Keratinocyte (primary cell): Measurements from ENCODE around the gene SZRD1. TPM values are rescaled to one million over a fixed set of nuclear protein-coding genes. Genes with fewer than 3 reads are reported as not detected.

Source experiments
- DNase-seq: peaks from one replicate; pipeline ENCODE4 v3.0.0-alpha.2; 2011; ENCODE audit warnings: low read depth, missing footprints, low spot score
- FAIRE-seq: peaks from 2 replicates; lab custom pipeline; 2011; peaks lifted over from hg19 to GRCh38; lab: Jason Lieb, UNC
- H2AFZ ChIP-seq: 2 replicates; pipeline ENCODE4 v1.6.0; 2012; ENCODE audit warnings: low read length, control low read depth, inconsistent platforms; ENCODE audit not compliant: control insufficient read depth
- H3K27ac ChIP-seq: 2 replicates; pipeline ENCODE4 v1.5.1; 2011; ENCODE audit warnings: low read length; ENCODE audit not compliant: control insufficient read depth, insufficient read depth
- H3K27me3 ChIP-seq: 3 replicates; pipeline ENCODE4 v1.6.0; 2011; ENCODE audit warnings: low read length; ENCODE audit not compliant: control insufficient read depth, insufficient read depth; ENCODE audit errors: extremely low read depth
- H3K36me3 ChIP-seq, 2 experiments: 2 replicates in 1 of 2; 3 replicates in 1 of 2; pipeline ENCODE4 v1.5.1; 2011; ENCODE audit warnings: low read length in 2 of 2, mild to moderate bottlenecking in 1 of 2; ENCODE audit not compliant: control insufficient read depth in 2 of 2, insufficient read depth in 2 of 2; ENCODE audit errors: extremely low read depth in 1 of 2
- H3K4me1 ChIP-seq: 3 replicates; pipeline ENCODE4 v1.5.1; 2011; ENCODE audit warnings: low read length; ENCODE audit not compliant: control insufficient read depth, insufficient read depth; ENCODE audit errors: extremely low read depth
- H3K4me2 ChIP-seq: 3 replicates; pipeline ENCODE4 v1.6.0; 2011; ENCODE audit warnings: low read depth, low read length; ENCODE audit not compliant: control insufficient read depth, insufficient read depth; ENCODE audit errors: extremely low read depth
- H3K4me3 ChIP-seq, 3 experiments: fragments of 200-600 bp in 1 of 3; sonication (generic) in 1 of 3; 2 replicates in 2 of 3; 3 replicates in 1 of 3; pipeline ENCODE4 v1.5.1; 2011 to 2016; ENCODE audit warnings: low read length in 3 of 3, mild to moderate bottlenecking in 3 of 3, control low read depth in 2 of 3, inconsistent platforms in 1 of 3, low read depth in 1 of 3, mixed read lengths in 1 of 3, mixed run types in 1 of 3, moderate library complexity in 1 of 3; ENCODE audit not compliant: control insufficient read depth in 2 of 3, insufficient read depth in 2 of 3; ENCODE audit errors: extremely low read depth in 1 of 3
- H3K79me2 ChIP-seq: 2 replicates; pipeline ENCODE4 v1.6.0; 2012; ENCODE audit warnings: low read length; ENCODE audit not compliant: control insufficient read depth, insufficient read depth
- H3K9ac ChIP-seq: 3 replicates; pipeline ENCODE4 v1.6.0; 2011; ENCODE audit warnings: low read length; ENCODE audit not compliant: control insufficient read depth, insufficient read depth; ENCODE audit errors: extremely low read depth
- H3K9me1 ChIP-seq: 3 replicates; pipeline ENCODE4 v1.6.0; 2011; ENCODE audit warnings: low read length; ENCODE audit not compliant: control insufficient read depth, insufficient read depth; ENCODE audit errors: extremely low read depth
- H3K9me3 ChIP-seq: 2 replicates; pipeline ENCODE4 v1.5.1; 2012; ENCODE audit warnings: low read depth, low read length; ENCODE audit not compliant: control insufficient read depth
- H4K20me1 ChIP-seq: 3 replicates; pipeline ENCODE4 v1.6.0; 2011; ENCODE audit warnings: low read length; ENCODE audit not compliant: control insufficient read depth, insufficient read depth; ENCODE audit errors: extremely low read depth
- CTCF ChIP-seq, 3 experiments: IDR thresholded peaks in 1 of 3; conservative IDR thresholded peaks in 1 of 3; optimal IDR thresholded peaks in 1 of 3; 2 replicates in 2 of 3; 3 replicates in 1 of 3; pipeline versions ENCODE3 to v1.5.1; 2011; ENCODE audit warnings: low read length in 3 of 3, mild to moderate bottlenecking in 3 of 3, moderate library complexity in 2 of 3, control low read depth in 1 of 3, inconsistent platforms in 1 of 3; ENCODE audit not compliant: insufficient read depth in 2 of 3; ENCODE audit errors: extremely low read depth in 1 of 3
- EZH2 ChIP-seq: IDR thresholded peaks from one replicate; pipeline ENCODE4 v1.6.1; 2012; ENCODE audit warnings: inconsistent platforms, mild to moderate bottlenecking, low read length, moderate library complexity
- dilution Hi-C: fragments of 300-500 bp; cut with MboI; formaldehyde crosslinking; loops from one replicate; pipeline ENCODE4 v1.7.0; 2020; ENCODE audit warnings: low sequenced_read_pairs; ENCODE audit not compliant: extremely low pct_ligation_motif_present
- polyA plus RNA-seq, 5 experiments: library from polyadenylated mRNA; depleted of rRNA in 3 of 5; stranded (reverse) in 3 of 5; stranded (forward) in 1 of 5; unstranded in 1 of 5; fragments of >200 nt; gene quantifications; 1 replicate in 1 of 5; 2 replicates in 3 of 5; 3 replicates in 1 of 5; pipeline versions ENCODE4 v1.2.1 to v1.2.3, GENCODE V29; 2011 to 2012; ENCODE audit warnings: missing spikeins in 2 of 5, low read depth in 1 of 5, low replicate concordance in 1 of 5

SZRD1 gene
- polyA plus RNA-seq, 1 donor (not counting 4 experiments of a cell fraction or from before 2014, with no cell fraction given), result 68.7 TPM

DNA sequence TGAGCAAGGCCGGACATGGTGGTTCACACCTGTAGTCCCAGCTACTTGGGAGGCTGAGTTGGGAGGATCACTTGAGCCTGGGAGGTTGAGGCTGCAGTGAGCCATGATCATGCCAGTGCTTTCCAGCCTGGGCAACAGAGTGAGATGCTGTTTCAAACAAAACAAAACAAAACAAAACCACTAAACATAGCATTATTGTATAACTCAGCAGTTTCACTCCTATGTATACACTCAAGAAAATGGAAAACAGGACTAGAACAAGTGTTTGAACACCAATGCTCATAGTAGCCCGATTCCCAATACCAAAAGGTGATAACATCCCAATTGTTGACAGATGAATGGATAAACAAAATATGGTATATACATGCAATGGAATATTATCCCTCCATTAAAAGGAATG is 71.5 kb downstream of the SZRD1 start:
- H3K9me1 ChIP-seq, result no peaks in the 10 kb centered on the region
- H3K27ac ChIP-seq, result no peak overlapping the region
- peaks cover 3% of the 10 kb centered on the region for H3K4me1 ChIP-seq
- H3K9me3 ChIP-seq, result no peaks in the 10 kb centered on the region
- peaks cover 2 to 7% of the 10 kb centered on the region in 2 experiments for H3K36me3 ChIP-seq
- dilution Hi-C loops, result no loop called here
- FAIRE-seq, result no peak
- no peak overlapping the region for H3K9ac ChIP-seq
- no peak for DNase-seq
- H3K79me2 ChIP-seq, result peaks cover 31% of the 10 kb centered on the region
- H3K4me2 ChIP-seq, result no peak overlapping the region
- no peaks in the 10 kb centered on the region for H3K27me3 ChIP-seq
- H3K4me3 ChIP-seq, result no peak overlapping the region
- H2AFZ ChIP-seq, result no peak overlapping the region
- H4K20me1 ChIP-seq, result no peaks in the 10 kb centered on the region
- TF ChIP-seq EZH2, result no peak
- no peak for TF ChIP-seq CTCF (optimal IDR thresholded peaks at IDR 0.05 in 1 of 3, IDR thresholded peaks at IDR 0.05 in 1 of 3, conservative IDR thresholded peaks at IDR 0.05 in 1 of 3; ENCODE audit: extremely low read depth in 1 of 3, insufficient read depth in 2 of 3, low read length in 3 of 3)

DNA sequence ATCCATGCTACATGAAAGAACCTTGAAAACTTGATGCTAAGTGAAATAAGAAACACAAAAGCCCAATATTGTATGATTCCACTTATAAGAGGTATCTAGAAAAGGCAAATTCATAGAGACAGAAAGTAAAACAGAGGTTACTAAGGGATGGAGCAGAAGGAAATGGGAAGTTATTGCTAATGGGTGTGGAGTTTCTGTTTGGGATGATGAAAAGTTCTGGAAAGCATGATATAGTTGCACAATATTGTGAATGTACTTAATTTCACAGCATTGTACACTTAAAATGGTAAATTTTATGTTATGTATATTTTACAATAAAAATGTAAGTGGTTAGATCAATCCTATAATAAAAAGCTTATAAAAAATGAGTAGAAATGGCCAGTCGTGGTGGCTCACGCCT is 71.9 kb downstream of the SZRD1 start:
- no peak for TF ChIP-seq CTCF (optimal IDR thresholded peaks at IDR 0.05 in 1 of 3, IDR thresholded peaks at IDR 0.05 in 1 of 3, conservative IDR thresholded peaks at IDR 0.05 in 1 of 3; ENCODE audit: extremely low read depth in 1 of 3, insufficient read depth in 2 of 3, low read length in 3 of 3)
- TF ChIP-seq EZH2, result no peak
- FAIRE-seq, result no peak

More for the DNA sequence above, 71.9 kb downstream of the SZRD1 start:
- no peak overlapping the region for H3K27ac ChIP-seq
- no peaks in the 10 kb centered on the region for H3K9me3 ChIP-seq
- dilution Hi-C loops, result no loop called here
- H3K4me1 ChIP-seq, result peaks cover 3% of the 10 kb centered on the region
- no peak overlapping the region for H2AFZ ChIP-seq
- no peak for DNase-seq
- peaks cover 35% of the 10 kb centered on the region for H3K79me2 ChIP-seq
- H3K9me1 ChIP-seq, result no peaks in the 10 kb centered on the region
- H3K4me2 ChIP-seq, result no peak overlapping the region
- no peak overlapping the region for H3K9ac ChIP-seq
- no peaks in the 10 kb centered on the region for H4K20me1 ChIP-seq
- no peaks in the 10 kb centered on the region for H3K27me3 ChIP-seq
- no peak overlapping the region for H3K4me3 ChIP-seq
- peaks cover 3 to 11% of the 10 kb centered on the region in 2 experiments for H3K36me3 ChIP-seq
